GM06990 (cell line): ENCODE measurements around the gene SPAG17.

Experiments used
- DNase-seq: peaks from one replicate; pipeline ENCODE4 v3.0.0-alpha.2; 2011; ENCODE audit not compliant: insufficient read length; ENCODE audit errors: extremely low read depth
- H3K27me3 ChIP-seq: replicated peaks from 2 replicates; pipeline ENCODE4 v1.6.0; 2011; ENCODE audit warnings: low read length; ENCODE audit not compliant: control insufficient read depth, insufficient read depth
- H3K36me3 ChIP-seq: 2 replicates; pipeline ENCODE4 v1.5.1; 2011; ENCODE audit warnings: low read length; ENCODE audit not compliant: control insufficient read depth, insufficient read depth
- H3K4me3 ChIP-seq: replicated peaks from 2 replicates; pipeline ENCODE4 v1.5.1; 2011; ENCODE audit warnings: low read depth, mild to moderate bottlenecking, control low read depth, low read length
- CTCF ChIP-seq: IDR thresholded peaks from 2 replicates; pipeline ENCODE4 v1.5.1; 2011; ENCODE audit warnings: low read length, control low read depth, mild to moderate bottlenecking, inconsistent platforms; ENCODE audit not compliant: insufficient read depth, poor library complexity, severe bottlenecking

The SPAG17 gene

DNA sequence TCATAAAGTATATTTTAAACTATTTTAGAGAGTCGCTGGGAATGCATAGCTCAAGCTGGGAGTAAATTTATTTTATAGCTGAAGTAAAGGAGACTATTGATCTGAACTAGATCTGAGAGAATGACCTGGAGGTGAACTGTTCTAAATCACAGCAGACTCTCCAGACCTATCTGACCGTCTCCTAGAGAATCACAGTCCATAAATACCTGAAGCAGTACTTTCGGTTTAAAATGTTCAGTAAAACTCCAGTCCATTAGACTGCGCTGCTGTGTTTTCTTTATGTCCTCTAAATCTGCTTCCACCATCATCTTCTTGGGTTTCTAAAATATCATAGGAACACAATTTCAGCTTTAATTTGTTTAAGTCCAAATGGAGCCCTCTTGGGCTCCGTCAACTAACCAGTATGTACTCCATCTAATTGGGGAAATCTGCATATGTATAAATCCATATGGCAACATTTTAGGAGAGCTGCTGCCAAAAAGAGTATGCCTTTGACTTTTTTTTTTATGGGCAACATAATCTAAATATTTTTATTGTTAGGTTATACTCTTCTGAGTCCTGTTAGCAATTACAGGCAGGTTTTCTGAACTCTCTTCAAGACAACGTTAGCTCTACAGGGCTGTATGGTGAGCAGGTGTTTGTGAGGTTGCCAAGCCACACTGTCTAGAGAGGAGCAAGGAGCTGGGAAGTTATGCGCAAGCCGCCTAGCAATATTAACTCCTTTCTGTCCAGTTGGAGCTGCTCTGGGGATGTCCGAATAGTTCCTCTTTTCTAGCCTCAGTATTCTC, 111.2 kb downstream of the SPAG17 start:
- no peaks in the 10 kb centered on the region; the same call in 1 of the 2 replicates for H3K27me3 ChIP-seq
- no peak for TF ChIP-seq CTCF
- no peaks in the 10 kb centered on the region for H3K36me3 ChIP-seq
- H3K4me3 ChIP-seq = no peak overlapping the region
- no peak for DNase-seq

DNA sequence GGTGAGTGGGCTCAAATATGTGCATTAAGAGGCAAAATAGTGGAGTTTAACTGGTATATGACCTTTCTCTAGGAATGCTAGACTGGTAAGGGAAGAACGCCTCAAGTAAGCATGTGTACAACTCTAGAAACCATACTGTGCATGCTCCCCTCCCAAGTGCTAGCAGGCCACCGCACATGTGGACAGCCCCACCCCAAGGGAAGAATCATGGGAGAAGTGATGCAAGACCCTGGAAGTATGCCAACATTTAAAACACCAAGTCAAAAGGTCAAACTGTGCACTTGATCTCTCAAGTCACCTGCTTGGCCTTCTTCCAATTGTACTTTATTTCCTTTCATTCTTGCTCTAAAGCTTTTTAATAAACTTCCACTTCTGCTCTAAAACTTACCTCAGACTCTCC, 135.0 kb downstream of the SPAG17 start:
- Histone ChIP-seq H3K36me3 (no peaks in the 10 kb centered on the region), H3K4me3 (no peak overlapping the region), H3K27me3 (no peaks in the 10 kb centered on the region)
- no peak for DNase-seq
- no peak for TF ChIP-seq CTCF

- Histone ChIP-seq H3K27me3 (no peaks in the 10 kb centered on the region), H3K4me3 (no peak overlapping the region), H3K36me3 (no peaks in the 10 kb centered on the region)
- no peak for TF ChIP-seq CTCF
- no peak for DNase-seq
Measured at GRCh38 chr1:118047650-118048224, 137.3 kb downstream of the SPAG17 start.

DNA sequence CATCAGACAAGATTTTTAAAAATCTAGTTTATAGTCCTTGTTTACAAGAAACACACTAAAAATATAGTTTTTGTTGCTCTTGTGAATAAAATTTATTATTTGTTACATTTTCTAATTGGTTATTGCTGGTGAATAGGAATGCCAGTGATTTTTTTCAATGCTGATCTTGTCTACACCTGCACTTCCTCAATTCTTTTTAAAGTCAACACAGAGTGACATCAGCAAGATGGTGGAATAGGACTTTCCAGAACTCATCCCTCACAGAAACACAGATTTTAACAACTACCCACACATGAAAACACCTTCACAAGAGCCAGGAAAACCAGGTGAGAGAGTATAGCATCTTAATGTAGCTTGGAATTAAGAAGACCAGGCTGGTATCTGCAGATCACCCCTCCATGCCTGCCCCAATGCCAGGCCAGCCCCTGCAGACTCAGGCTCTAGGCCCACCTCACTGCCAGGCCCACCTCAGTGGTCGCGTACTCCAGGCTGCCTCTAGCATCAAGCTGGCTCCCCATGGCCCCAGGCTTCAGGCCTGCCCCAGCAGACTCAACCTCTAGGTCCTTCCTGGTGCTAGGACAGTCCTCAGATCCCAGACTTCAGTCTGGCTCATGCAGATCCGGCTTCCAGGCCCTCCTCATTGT, 137.9 kb downstream of the SPAG17 start:
- Histone ChIP-seq H3K36me3 (no peaks in the 10 kb centered on the region), H3K4me3 (no peak overlapping the region), H3K27me3 (no peaks in the 10 kb centered on the region)
- no peak for DNase-seq
- no peak for TF ChIP-seq CTCF

DNA sequence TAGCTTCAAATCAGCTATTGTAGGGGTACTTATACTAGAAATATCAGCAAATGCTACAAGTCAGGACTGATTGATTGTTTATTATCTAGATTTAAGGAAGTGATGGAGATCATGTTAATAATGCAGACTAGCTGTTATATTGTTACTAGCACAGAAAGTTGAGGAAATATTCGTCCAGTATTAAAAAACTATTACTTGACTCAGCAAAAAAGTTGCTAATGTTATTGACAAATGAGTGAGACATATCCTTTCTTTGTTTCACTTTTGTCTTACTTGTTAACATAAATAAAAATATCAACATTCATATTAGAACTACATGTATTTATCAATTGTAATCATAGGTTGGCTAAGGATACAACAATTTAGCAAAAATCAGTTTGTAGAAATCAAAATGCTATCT, 141.4 kb downstream of the SPAG17 start:
- Histone ChIP-seq H3K36me3 (no peaks in the 10 kb centered on the region), H3K4me3 (no peak overlapping the region), H3K27me3 (no peaks in the 10 kb centered on the region)
- DNase-seq = no peak
- TF ChIP-seq CTCF = no peak
